ENCODE data around the gene RNF115. TPM values are rescaled to one million over a fixed set of nuclear protein-coding genes. Genes with fewer than 3 reads are reported as not detected.

The RNF115 gene
- total and polyA plus RNA-seq, 2 of the 13 experiments (the other 11 are each of a cell fraction or from before 2014, with no cell fraction given), result 6.0 to 10.1 TPM

GRCh38 chr1:145823565-145824498 lies at the start of gene RNF115, which contains the start of gene POLR3C (continued):
- peak; percentile 39; the same call in 1 of the 2 replicates for TF ChIP-seq ZNF782 (CRISPR knock-in tag; IDR thresholded peaks at IDR 0.05; ENCODE audit: borderline replicate concordance)
- peak; percentile 82; the same call in 1 of the 2 replicates for TF ChIP-seq TFDP2 (CRISPR knock-in tag; IDR thresholded peaks at IDR 0.05)
- peak; percentile 31; the same call in 1 of the 2 replicates for TF ChIP-seq AFF4 (CRISPR knock-in tag; IDR thresholded peaks at IDR 0.05)
- peak; percentile 82; the same call in 1 of the 2 replicates for TF ChIP-seq THAP9 (CRISPR knock-in tag; IDR thresholded peaks at IDR 0.05; ENCODE audit: borderline replicate concordance)
- TF ChIP-seq ZNF143 (CRISPR knock-in tag; IDR thresholded peaks at IDR 0.05), result peak; percentile 50; the same call in 1 of the 2 replicates
- peak; percentile 91 for TF ChIP-seq ZNF564 (CRISPR knock-in tag; IDR thresholded peaks at IDR 0.05)
- peak; percentile 46; the same call in 1 of the 2 replicates for TF ChIP-seq MLX (CRISPR knock-in tag; IDR thresholded peaks at IDR 0.05)
- TF ChIP-seq SALL2 (CRISPR knock-in tag; IDR thresholded peaks at IDR 0.05), result no peak
- TF ChIP-seq MXD4 (CRISPR knock-in tag; IDR thresholded peaks at IDR 0.05), result peak; percentile 87
- TF ChIP-seq ZKSCAN8 (CRISPR knock-in tag; IDR thresholded peaks at IDR 0.05; ENCODE audit: borderline replicate concordance), result 0 out of 2 replicates have a peak, but pooled peaks have one; percentile 59
- peak; percentile 78 for TF ChIP-seq ZNF121 (CRISPR knock-in tag; IDR thresholded peaks at IDR 0.05)
- TF ChIP-seq MIER2 (CRISPR knock-in tag; IDR thresholded peaks at IDR 0.05), result peak; percentile 52; the same call in 1 of the 2 replicates
- peak; percentile 88 for TF ChIP-seq SAP130 (CRISPR knock-in tag; IDR thresholded peaks at IDR 0.05; ENCODE audit: low read depth)
- TF ChIP-seq TFDP1 (CRISPR knock-in tag; IDR thresholded peaks at IDR 0.05; ENCODE audit: borderline replicate concordance), result peak; percentile 80; the same call in 1 of the 2 replicates
- 0 out of 2 replicates have a peak, but pooled peaks have one; percentile 67 for TF ChIP-seq RFXAP (CRISPR knock-in tag; IDR thresholded peaks at IDR 0.05; ENCODE audit: borderline replicate concordance)
- TF ChIP-seq ELF4 (CRISPR knock-in tag; IDR thresholded peaks at IDR 0.05; ENCODE audit: borderline replicate concordance), result peak; percentile 56; the same call in 1 of the 2 replicates
- peak; percentile 52 for TF ChIP-seq NFYB (CRISPR knock-in tag; IDR thresholded peaks at IDR 0.05)
- peak; percentile 70; the same call in 1 of the 2 replicates for TF ChIP-seq ZNF607 (CRISPR knock-in tag; IDR thresholded peaks at IDR 0.05; ENCODE audit: borderline replicate concordance)

Measured in HepG2 (cell line).